ENCODE results near the gene CNP.
A peak's percentile ranks its signal among the peaks of the same experiment; 100 is the strongest.
"Not testable (repeated sequence)": the region's sequence is repeated elsewhere in the genome, so short reads cannot be mapped to it uniquely, and the experiment has no call there.

The CNP gene

GRCh38 chr17:42009170-42009569 is 42.6 kb downstream of the CNP start:
- Histone ChIP-seq H3K9me3 (no peaks in the 10 kb centered on the region), H3K27me3 (no peaks in the 10 kb centered on the region), H3K4me1 (ENCODE audit: control insufficient read depth in 1 of 2, insufficient read depth in 1 of 2, low read depth in 1 of 2, low read length in 1 of 2) (peaks cover 12 to 23% of the 10 kb centered on the region in 2 experiments), H3K27ac (no peak overlapping the region), H3K4me3 (ENCODE audit: low read depth in 1 of 2, low read length in 1 of 2) (no peak overlapping the region), H3K36me3 (no peaks in the 10 kb centered on the region)
- TF ChIP-seq CTCF (IDR thresholded peaks at IDR 0.05) = no peak

GRCh38 chr17:42010266-42010680 is 43.7 kb downstream of the CNP start:
- H3K4me3 ChIP-seq (ENCODE audit: low read depth in 1 of 2, low read length in 1 of 2); H3K27me3 ChIP-seq; H3K9me3 ChIP-seq; H3K36me3 ChIP-seq: not testable (repeated sequence)
- Histone ChIP-seq H3K27ac (peak overlapping the region; percentile 38), H3K4me1 (ENCODE audit: control insufficient read depth in 1 of 2, insufficient read depth in 1 of 2, low read depth in 1 of 2, low read length in 1 of 2) (peaks cover 12 to 20% of the 10 kb centered on the region in 2 experiments)

GRCh38 chr17:42010898-42011516 is 44.4 kb downstream of the CNP start:
- TF ChIP-seq CTCF (IDR thresholded peaks at IDR 0.05) = no peak
- no peaks in the 10 kb centered on the region for H3K27me3 ChIP-seq
- no peaks in the 10 kb centered on the region for H3K36me3 ChIP-seq
- no peak overlapping the region for H3K4me3 ChIP-seq (ENCODE audit: low read depth in 1 of 2, low read length in 1 of 2)
- peak overlapping the region; percentile 38 for H3K27ac ChIP-seq
- H3K9me3 ChIP-seq = no peaks in the 10 kb centered on the region
- peaks cover 17 to 24% of the 10 kb centered on the region in 2 experiments for H3K4me1 ChIP-seq (ENCODE audit: control insufficient read depth in 1 of 2, insufficient read depth in 1 of 2, low read depth in 1 of 2, low read length in 1 of 2)

- not testable (repeated sequence) for H3K9me3 ChIP-seq; H3K36me3 ChIP-seq; H3K27ac ChIP-seq; H3K4me3 ChIP-seq (ENCODE audit: low read depth in 1 of 2, low read length in 1 of 2); H3K27me3 ChIP-seq
- H3K4me1 ChIP-seq (ENCODE audit: control insufficient read depth in 1 of 2, insufficient read depth in 1 of 2, low read depth in 1 of 2, low read length in 1 of 2) = peaks cover 24 to 33% of the 10 kb centered on the region in 2 experiments
Observed at GRCh38 chr17:42012363-42012762, 45.8 kb downstream of the CNP start.

- peaks cover 35 to 43% of the 10 kb centered on the region in 2 experiments for H3K4me1 ChIP-seq (ENCODE audit: control insufficient read depth in 1 of 2, insufficient read depth in 1 of 2, low read depth in 1 of 2, low read length in 1 of 2)
Observed at GRCh38 chr17:42013740-42014139, 47.1 kb downstream of the CNP start.

GRCh38 chr17:42016411-42016831 is 49.8 kb downstream of the CNP start:
- no peaks in the 10 kb centered on the region for H3K9me3 ChIP-seq
- H3K4me3 ChIP-seq (ENCODE audit: low read depth in 1 of 2, low read length in 1 of 2) = peak overlapping the region; percentile 95 to 99
- H3K4me1 ChIP-seq (ENCODE audit: control insufficient read depth in 1 of 2, insufficient read depth in 1 of 2, low read depth in 1 of 2, low read length in 1 of 2) = peaks cover 41 to 44% of the 10 kb centered on the region in 2 experiments
- H3K27me3 ChIP-seq = no peaks in the 10 kb centered on the region
- TF ChIP-seq CTCF (IDR thresholded peaks at IDR 0.05) = no peak
- H3K36me3 ChIP-seq = peaks cover 1% of the 10 kb centered on the region
- peak overlapping the region; percentile 83 for H3K27ac ChIP-seq

More at GRCh38 chr17:42013740-42014139, 47.1 kb downstream of the CNP start:
- H3K27me3 ChIP-seq; H3K27ac ChIP-seq; H3K9me3 ChIP-seq; H3K4me3 ChIP-seq (ENCODE audit: low read depth in 1 of 2, low read length in 1 of 2); H3K36me3 ChIP-seq: not testable (repeated sequence)

- H3K27ac ChIP-seq = peak within 1 kb of the TSS; percentile 83
- peak within 1 kb of the TSS; percentile 95 to 99 for H3K4me3 ChIP-seq (ENCODE audit: low read depth in 1 of 2, low read length in 1 of 2)
- peaks cover 9% of the 10 kb centered on the region for H3K36me3 ChIP-seq
- H3K27me3 ChIP-seq = no peaks in the 10 kb centered on the region
- peak; percentile 56 for TF ChIP-seq CTCF (IDR thresholded peaks at IDR 0.05)
- H3K4me1 ChIP-seq (ENCODE audit: control insufficient read depth in 1 of 2, insufficient read depth in 1 of 2, low read depth in 1 of 2, low read length in 1 of 2) = peaks cover 43 to 44% of the 10 kb centered on the region in 2 experiments
- H3K9me3 ChIP-seq = no peaks in the 10 kb centered on the region
Observed at GRCh38 chr17:42016941-42017865, 50.6 kb downstream of the CNP start, which contains the start of gene DNAJC7. DNAJC7 (minus strand) TSS chr17:42017439; CDS start chr17:42017416, 23 bp downstream.

Measured in neutrophil (primary cell).